GM19193 (cell line): Measurements from ENCODE around the gene N4BP2.

ENCODE experiments used
- POLR2A ChIP-seq: IDR thresholded peaks from 4 replicates; pipeline ENCODE4 v1.6.1; 2011; ENCODE audit not compliant: insufficient read depth, insufficient read length; ENCODE audit errors: extremely low read depth

N4BP2 gene

GRCh38 chr4:40196272-40196671, 139.6 kb downstream of the N4BP2 start:
- TF ChIP-seq POLR2A: no peak

- TF ChIP-seq POLR2A: peak; percentile 83
Measured at GRCh38 chr4:40196724-40197281, 140.2 kb downstream of the N4BP2 start, which contains the start of gene RHOH. TSS of gene RHOH (plus strand) at chr4:40197031. CDS start at chr4:40243387, 46,356 bp downstream.

DNA sequence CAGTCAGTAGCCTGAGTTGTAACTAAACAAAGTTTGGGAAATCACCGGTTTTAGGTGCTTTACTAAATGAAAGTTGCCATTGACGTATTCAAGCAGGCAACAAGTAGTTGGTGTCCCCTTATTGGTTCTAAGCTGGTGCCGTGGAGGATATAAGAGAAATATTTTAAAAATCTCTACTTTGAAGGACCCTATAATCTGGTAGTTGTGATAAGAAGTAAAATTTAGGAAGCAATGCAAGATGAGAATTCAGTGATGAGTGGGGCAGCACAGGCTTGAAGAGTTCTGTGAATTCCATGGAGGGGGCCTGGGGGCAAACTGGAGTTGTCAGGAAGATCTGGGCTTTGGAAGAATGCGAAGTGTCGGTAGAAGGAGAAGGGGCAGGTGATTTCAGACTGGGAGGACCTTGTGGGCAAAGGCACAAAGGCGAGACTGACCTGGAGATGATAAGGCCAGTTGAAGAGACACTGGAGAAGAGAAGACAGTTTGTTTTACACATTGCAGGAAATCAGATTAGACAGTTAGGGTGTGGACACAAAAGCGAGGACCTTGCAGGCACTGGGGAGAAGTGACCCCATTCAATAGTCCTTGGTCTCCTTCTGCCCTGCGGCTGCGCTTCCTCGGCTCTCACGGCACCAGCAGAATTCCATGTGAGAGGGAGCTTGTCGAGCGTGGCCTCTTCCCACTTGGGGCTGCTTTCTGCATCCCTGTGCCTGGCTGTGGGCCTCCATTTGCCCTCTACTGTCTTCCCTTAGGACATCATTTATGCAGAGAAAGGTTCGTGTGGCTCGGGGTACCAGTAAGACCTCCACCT, 141.4 kb downstream of the N4BP2 start:
- peak; percentile 63 for TF ChIP-seq POLR2A

GRCh38 chr4:40199179-40199670, 142.6 kb downstream of the N4BP2 start:
- no peak for TF ChIP-seq POLR2A

DNA sequence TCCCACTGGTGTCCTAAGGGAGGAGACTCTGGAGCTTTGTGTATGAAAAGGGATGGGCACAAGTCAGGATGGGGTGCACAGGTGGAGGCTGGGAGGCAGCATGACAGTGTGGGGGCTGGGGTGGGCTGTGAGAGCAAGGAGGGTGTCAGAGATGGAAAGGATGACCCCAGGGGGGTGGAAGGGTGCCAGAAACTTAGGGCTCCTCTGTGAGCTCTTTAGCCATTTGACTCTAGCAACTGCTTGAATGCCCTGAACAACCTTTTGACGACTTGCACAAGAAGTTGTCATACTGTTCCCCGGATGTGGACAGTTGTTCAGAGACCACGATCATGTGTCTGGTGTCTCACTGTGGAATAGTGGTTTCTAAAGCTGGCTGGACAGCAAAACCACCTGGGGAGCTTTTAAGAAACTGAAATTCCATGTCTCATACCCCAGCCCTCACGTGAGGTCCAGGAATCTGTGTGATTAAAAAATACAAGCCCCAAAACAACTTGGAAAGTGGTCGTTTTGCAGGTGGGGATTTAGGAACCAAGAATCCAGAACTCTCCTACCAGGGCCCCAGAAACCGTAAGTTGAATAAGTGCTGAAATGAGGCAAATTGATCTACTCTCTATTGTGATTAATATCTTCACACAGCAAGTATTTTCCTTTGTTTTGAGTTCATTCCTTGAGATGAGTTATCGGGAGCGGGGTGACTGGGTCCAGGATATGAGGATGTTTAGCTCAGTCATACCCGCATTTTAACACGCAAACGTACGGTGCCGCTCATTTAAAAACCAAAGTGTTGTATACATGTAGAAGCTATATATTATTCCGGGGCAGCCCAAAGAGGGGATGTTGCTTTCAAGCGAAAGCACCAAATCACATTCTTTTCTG, 143.6 kb downstream of the N4BP2 start:
- TF ChIP-seq POLR2A: peak; percentile 79

DNA sequence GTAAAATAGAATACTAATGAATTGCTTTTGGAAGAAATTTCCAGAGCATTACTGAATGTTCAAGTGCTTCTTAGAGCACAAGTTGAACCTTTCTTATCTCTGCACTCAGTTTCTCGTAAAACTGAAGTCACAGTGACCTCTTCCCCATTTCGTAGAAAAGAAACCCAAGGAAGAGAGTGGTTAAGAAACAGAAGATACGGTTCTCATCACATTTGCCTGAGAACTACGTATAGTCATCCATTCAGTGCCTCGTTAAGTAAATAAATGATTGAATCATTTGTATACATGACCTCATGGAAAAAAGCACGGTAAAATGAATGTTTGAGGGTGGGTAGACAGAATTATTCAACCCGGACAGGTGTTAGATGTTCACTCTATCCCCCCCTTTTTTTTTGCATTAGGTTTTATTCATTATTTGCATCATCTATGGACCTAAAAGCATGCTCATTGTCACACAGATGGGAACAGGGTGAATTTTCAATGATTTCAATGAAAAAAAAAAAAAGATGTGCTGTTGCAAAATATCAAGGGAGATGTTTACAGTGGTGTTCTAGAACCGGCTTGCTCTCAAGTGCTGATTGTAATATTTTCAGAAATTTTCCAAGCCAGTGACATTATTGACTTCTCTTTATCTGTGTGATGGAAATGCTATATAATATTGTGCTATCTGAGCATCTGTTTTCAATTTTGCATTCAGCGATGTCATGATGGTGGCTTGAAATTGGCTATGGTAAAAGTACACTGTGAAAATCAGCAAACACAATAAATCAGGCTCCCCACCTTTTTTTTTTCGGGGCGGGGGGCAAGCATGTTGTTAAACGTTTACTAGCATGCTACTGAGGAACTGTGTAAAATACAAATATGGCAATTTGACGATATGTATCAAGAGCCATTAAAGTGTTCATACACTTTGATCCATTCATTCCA, 144.5 kb downstream of the N4BP2 start:
- TF ChIP-seq POLR2A: no peak

- TF ChIP-seq POLR2A: no peak
Measured at GRCh38 chr4:40201898-40202297, 145.2 kb downstream of the N4BP2 start.

DNA sequence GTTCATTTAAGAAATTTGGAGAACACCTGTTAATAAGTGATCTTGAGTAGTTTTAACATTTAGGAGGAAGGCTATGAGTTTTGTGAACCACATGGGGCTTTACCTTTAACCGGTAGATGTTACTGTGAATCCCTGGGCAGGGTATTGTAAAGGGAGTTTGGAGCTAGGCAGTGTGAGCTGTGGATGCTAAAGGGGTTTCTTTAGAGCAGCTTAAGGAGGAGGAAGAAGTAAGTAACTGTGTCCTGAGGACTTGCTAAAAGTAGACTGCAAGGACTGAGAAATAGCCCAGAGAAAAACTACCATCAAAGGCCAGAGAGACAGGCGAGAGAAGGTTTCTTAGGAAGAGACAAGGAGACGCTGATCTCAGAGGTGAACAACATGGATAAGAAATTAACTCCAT, 145.8 kb downstream of the N4BP2 start:
- no peak for TF ChIP-seq POLR2A

GRCh38 chr4:40204507-40205258, 148.0 kb downstream of the N4BP2 start:
- no peak for TF ChIP-seq POLR2A

DNA sequence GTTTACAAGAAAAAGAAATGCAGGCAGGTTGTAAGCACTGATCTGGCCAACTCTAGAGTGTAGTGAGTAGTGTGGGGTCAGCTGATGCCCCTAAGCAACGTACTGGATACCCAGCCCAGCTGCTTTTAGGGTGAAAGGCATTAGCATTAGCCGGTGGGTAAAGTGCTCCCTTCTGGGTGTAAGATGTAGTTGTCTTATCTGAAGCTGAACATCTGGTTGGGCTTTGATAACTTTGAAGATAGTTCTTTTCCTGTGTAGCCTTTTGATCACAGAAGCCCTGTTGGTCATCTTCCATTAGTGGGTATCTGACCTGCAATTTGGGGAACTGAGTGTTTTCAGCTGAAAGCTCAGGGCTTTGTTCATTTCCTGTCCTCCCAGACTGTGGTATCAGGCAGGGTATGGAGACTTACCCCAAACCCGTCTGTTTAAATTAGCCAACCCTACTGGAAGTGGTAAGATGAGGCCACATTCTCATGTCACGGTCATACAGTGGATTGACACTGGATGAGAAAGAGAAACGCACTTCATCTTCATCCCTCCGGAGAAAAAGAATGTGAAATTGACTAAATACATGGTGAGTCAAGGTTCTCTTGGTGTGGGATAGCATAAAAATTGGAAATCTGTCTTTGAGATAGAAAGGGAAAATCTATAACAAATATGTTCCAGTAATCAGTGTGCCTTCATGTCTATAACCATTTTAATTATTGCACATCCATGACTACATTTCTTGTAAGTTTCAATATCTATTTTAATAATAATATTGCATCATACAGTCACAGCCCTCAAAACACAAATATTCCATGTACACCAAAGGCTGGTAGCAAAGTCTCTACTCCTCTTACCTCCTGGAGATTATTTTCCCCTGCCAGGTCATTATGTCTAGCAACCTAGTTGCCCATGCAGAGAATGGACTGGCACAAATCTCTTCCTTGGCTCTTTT, 148.9 kb downstream of the N4BP2 start:
- TF ChIP-seq POLR2A: peak; percentile 38

- TF ChIP-seq POLR2A: no peak
Measured at GRCh38 chr4:40206426-40206825, 149.8 kb downstream of the N4BP2 start.
